SK-N-SH treated with all-trans-retinoic acid at 6 μM for 48 hours (cell line): ENCODE data around the gene PARD3.
A peak's percentile ranks its signal among the peaks of the same experiment; 100 is the strongest.

ENCODE experiments used
- BACH2 ChIP-seq: fragments of 250-450 bp; sonication (Bioruptor Pico); IDR thresholded peaks from 2 replicates; pipeline ENCODE4 v1.9.0; 2021; ENCODE audit warnings: mild to moderate bottlenecking, borderline replicate concordance
- ISL1 ChIP-seq: fragments of 250-450 bp; sonication (Bioruptor Pico); IDR thresholded peaks from 2 replicates; pipeline ENCODE4 v2.1.2; 2022; ENCODE audit warnings: mild to moderate bottlenecking, moderate library complexity
- OSR1 ChIP-seq: fragments of 250-450 bp; sonication (Bioruptor Pico); IDR thresholded peaks from 2 replicates; pipeline ENCODE4 v1.8.0; 2022; ENCODE audit warnings: moderate library complexity, mild to moderate bottlenecking, inconsistent platforms
- PATZ1 ChIP-seq: fragments of 250-450 bp; sonication (Bioruptor Pico); IDR thresholded peaks from 2 replicates; pipeline ENCODE4 v1.8.0; 2020; ENCODE audit warnings: mild to moderate bottlenecking, moderate library complexity, borderline replicate concordance
- RARB ChIP-seq: fragments of 250-450 bp; sonication (Bioruptor Pico); IDR thresholded peaks from 2 replicates; pipeline ENCODE4 v1.8.0; 2021; ENCODE audit warnings: mild to moderate bottlenecking, moderate library complexity
- TCF4 ChIP-seq: fragments of 250-450 bp; sonication (Bioruptor Pico); IDR thresholded peaks from 2 replicates; pipeline ENCODE4 v1.8.0; 2021; ENCODE audit warnings: mild to moderate bottlenecking, moderate library complexity, borderline replicate concordance
- TOX ChIP-seq: fragments of 250-450 bp; sonication (Bioruptor Pico); IDR thresholded peaks from 2 replicates; pipeline ENCODE4 v1.8.0; 2021; ENCODE audit warnings: mild to moderate bottlenecking, moderate library complexity, borderline replicate concordance
- ZC3H10 ChIP-seq: fragments of 250-450 bp; sonication (Bioruptor Pico); IDR thresholded peaks from 2 replicates; pipeline ENCODE4 v1.5.1; 2021; ENCODE audit warnings: mild to moderate bottlenecking, moderate library complexity
- ZFP3 ChIP-seq: fragments of 250-450 bp; sonication (Bioruptor Pico); IDR thresholded peaks from 2 replicates; pipeline ENCODE4 v1.5.0; 2020; ENCODE audit warnings: mild to moderate bottlenecking, moderate library complexity
- ZFP30 ChIP-seq: fragments of 450-650 bp; formaldehyde crosslinking; IDR thresholded peaks from 2 replicates; pipeline ENCODE4 v1.5.0; 2022; ENCODE audit warnings: mild to moderate bottlenecking, moderate library complexity
- ZNF565 ChIP-seq: fragments of 450-650 bp; formaldehyde crosslinking; conservative IDR thresholded peaks from 2 replicates; pipeline ENCODE4 v1.5.0; 2020; ENCODE audit warnings: low read depth, mild to moderate bottlenecking, moderate library complexity
- ZNF8 ChIP-seq: fragments of 450-650 bp; formaldehyde crosslinking; IDR thresholded peaks from 2 replicates; pipeline ENCODE4 v1.5.0; 2020; ENCODE audit warnings: mild to moderate bottlenecking, moderate library complexity
- TF ChIP-seq, protein P1 (sequence below): fragments of 250-450 bp; sonication (Bioruptor Pico); IDR thresholded peaks from 2 replicates; pipeline ENCODE4 v1.5.1; 2021; ENCODE audit warnings: mild to moderate bottlenecking, moderate library complexity
- TF ChIP-seq, protein P2 (sequence below): fragments of 250-450 bp; sonication (Bioruptor Pico); IDR thresholded peaks from 2 replicates; pipeline ENCODE4 v1.5.1; 2020; ENCODE audit warnings: low read depth, mild to moderate bottlenecking, moderate library complexity

DNA sequence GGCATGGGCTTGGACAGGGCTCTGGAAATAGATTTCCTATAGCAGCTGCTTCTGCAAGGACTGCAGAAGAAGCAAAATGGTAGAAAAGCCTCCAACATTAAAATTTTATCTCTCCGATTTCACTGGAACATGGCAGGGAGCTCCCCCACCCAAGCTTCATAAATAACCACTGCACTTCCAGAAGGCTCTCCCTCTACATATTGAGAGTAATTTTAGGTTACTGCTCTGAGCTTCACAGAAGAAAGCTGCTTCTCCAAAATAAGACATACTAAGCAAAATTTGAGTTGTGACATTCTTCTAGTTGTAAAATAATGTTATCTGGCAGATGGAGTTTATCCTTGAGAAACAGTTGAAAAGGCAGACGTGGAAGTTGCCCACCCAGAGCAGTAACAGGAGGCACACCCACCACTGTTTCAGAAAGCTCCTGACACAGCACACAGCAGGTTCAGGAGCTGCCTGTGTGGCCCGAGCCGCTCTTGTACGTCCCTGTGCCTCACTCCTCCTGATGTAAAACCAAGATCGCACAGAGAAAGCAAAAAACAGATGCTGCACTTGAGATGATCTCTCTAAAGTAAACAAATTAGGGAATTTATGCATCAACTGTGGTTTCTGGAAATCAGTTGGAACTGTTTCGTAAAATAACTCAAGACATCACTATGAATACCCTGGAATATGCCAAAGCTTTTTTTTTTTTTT, 621.0 kb downstream of the PARD3 start:
- TF ChIP-seq PATZ1 (CRISPR knock-in tag) (no peak), TOX (CRISPR knock-in tag) (no peak), ZC3H10 (CRISPR knock-in tag) (no peak), ZNF565 (no peak), ZNF8 (no peak), RARB (CRISPR knock-in tag) (no peak), ZFP3 (CRISPR knock-in tag) (no peak), TCF4 (peak; percentile 66; the same call in 1 of the 2 replicates), OSR1 (CRISPR knock-in tag) (no peak), BACH2 (no peak), ZFP30 (CRISPR knock-in tag) (no peak), ISL1 (CRISPR knock-in tag) (peak; percentile 27; the same call in 1 of the 2 replicates)
- TF ChIP-seq, protein P1, sequence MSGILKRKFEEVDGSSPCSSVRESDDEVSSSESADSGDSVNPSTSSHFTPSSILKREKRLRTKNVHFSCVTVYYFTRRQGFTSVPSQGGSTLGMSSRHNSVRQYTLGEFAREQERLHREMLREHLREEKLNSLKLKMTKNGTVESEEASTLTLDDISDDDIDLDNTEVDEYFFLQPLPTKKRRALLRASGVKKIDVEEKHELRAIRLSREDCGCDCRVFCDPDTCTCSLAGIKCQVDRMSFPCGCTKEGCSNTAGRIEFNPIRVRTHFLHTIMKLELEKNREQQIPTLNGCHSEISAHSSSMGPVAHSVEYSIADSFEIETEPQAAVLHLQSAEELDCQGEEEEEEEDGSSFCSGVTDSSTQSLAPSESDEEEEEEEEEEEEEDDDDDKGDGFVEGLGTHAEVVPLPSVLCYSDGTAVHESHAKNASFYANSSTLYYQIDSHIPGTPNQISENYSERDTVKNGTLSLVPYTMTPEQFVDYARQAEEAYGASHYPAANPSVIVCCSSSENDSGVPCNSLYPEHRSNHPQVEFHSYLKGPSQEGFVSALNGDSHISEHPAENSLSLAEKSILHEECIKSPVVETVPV (CRISPR knock-in tag): no peak
- TF ChIP-seq, protein P2, sequence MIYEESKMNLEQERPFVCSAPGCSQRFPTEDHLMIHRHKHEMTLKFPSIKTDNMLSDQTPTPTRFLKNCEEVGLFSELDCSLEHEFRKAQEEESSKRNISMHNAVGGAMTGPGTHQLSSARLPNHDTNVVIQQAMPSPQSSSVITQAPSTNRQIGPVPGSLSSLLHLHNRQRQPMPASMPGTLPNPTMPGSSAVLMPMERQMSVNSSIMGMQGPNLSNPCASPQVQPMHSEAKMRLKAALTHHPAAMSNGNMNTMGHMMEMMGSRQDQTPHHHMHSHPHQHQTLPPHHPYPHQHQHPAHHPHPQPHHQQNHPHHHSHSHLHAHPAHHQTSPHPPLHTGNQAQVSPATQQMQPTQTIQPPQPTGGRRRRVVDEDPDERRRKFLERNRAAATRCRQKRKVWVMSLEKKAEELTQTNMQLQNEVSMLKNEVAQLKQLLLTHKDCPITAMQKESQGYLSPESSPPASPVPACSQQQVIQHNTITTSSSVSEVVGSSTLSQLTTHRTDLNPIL (CRISPR knock-in tag): no peak
